Activated CD8-positive, alpha-beta T cell treated with anti-CD3 and anti-CD28 coated beads, Interleukin-2, amount 10 ng/mL, durations not matched to agents 7 days and 5 days (primary cell): ENCODE data around the gene DEFB113. TPM values are rescaled to one million over a fixed set of nuclear protein-coding genes. Genes with fewer than 3 reads are reported as not detected.

Source experiments
- ATAC-seq: fragments of 150-1000 bp; cut with Tn5 transposase; one replicate; pipeline ENCODE4 v1.10.0; 2021; ENCODE audit warnings: moderate library complexity
- CTCF ChIA-PET: fragments of 350-600 bp; sonication (Branson Sonifier 250); formaldehyde crosslinking; loops from one replicate; lab custom pipeline; 2021; ENCODE audit warnings: antibody characterized with exemption; lab: Charles Lee
- POLR2A ChIA-PET: fragments of 350-600 bp; sonication (Branson Sonifier 250); formaldehyde crosslinking; loops from one replicate; lab custom pipeline; 2021; ENCODE audit warnings: antibody characterized with exemption; lab: Charles Lee
- DNase-seq: peaks from one replicate; pipeline ENCODE4 v3.0.0-alpha.2; 2020
- H3K27ac Mint-ChIP-seq: one replicate; pipeline ENCODE4 v1.8.0; 2021; ENCODE audit warnings: mild to moderate bottlenecking, mixed read lengths
- H3K27me3 Mint-ChIP-seq: one replicate; pipeline ENCODE4 v1.8.0; 2021; ENCODE audit warnings: low read depth, mixed read lengths
- H3K36me3 Mint-ChIP-seq: one replicate; pipeline ENCODE4 v1.8.0; 2021; ENCODE audit warnings: low read depth, mixed read lengths
- H3K4me1 Mint-ChIP-seq: one replicate; pipeline ENCODE4 v1.8.0; 2021; ENCODE audit warnings: low read depth, mixed read lengths
- H3K4me3 Mint-ChIP-seq: one replicate; pipeline ENCODE4 v1.8.0; 2021; ENCODE audit warnings: mild to moderate bottlenecking, mixed read lengths
- H3K9me3 Mint-ChIP-seq: one replicate; pipeline ENCODE4 v1.8.0; 2022; ENCODE audit warnings: mixed read lengths; ENCODE audit not compliant: insufficient read depth
- total RNA-seq, 2 experiments: library from RNA; stranded (reverse); gene quantifications; one replicate each; pipeline ENCODE4 v1.2.3, GENCODE V29; 2021

The DEFB113 gene, protein sequence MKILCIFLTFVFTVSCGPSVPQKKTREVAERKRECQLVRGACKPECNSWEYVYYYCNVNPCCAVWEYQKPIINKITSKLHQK
- not detected for total RNA-seq

GRCh38 chr6:49969605-49970004, at the start of gene DEFB113:
Gene DEFB113 (minus strand): TSS chr6:49969625. CDS start chr6:49969625, 0 bp downstream.
- no peak within 1 kb of the TSS for H3K27ac Mint-ChIP-seq
- ChIA-PET POLR2A (no interaction called here), CTCF (no interaction called here)
- H3K9me3 Mint-ChIP-seq, result no peaks in the 10 kb centered on the region
- DNase-seq (no peak), ATAC-seq (no peak)
- no peaks in the 10 kb centered on the region for H3K4me1 Mint-ChIP-seq
- no peak within 1 kb of the TSS for H3K4me3 Mint-ChIP-seq
- H3K27me3 Mint-ChIP-seq, result no peaks in the 10 kb centered on the region
- no peaks in the 10 kb centered on the region for H3K36me3 Mint-ChIP-seq

DNA sequence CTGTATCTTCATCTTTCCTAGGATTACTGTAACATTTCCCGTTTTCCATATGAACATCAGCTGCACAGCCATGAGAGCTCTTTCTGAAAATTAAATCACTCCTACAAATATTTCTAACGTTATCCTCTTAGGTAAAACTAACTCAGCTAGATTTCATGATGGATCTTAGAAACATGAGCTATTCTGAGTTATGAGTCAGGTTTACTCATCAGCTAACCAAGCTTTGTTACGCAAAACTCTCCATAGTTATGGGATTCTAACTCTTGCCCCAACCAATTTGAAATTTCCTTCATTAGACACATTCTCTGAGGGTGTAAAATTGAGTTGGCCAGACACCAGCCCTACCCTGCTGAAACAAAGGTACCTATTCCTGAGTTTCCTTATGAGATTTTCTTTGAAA, 38.4 kb upstream of the DEFB113 start:
- no peak overlapping the region for H3K4me3 Mint-ChIP-seq
- CTCF ChIA-PET, result no interaction called here
- H3K27me3 Mint-ChIP-seq, result no peaks in the 10 kb centered on the region
- no peaks in the 10 kb centered on the region for H3K4me1 Mint-ChIP-seq
- H3K27ac Mint-ChIP-seq, result no peak overlapping the region
- H3K9me3 Mint-ChIP-seq, result no peaks in the 10 kb centered on the region
- no peaks in the 10 kb centered on the region for H3K36me3 Mint-ChIP-seq
- POLR2A ChIA-PET, result no interaction called here
- no peak for DNase-seq
- no peak for ATAC-seq

DNA sequence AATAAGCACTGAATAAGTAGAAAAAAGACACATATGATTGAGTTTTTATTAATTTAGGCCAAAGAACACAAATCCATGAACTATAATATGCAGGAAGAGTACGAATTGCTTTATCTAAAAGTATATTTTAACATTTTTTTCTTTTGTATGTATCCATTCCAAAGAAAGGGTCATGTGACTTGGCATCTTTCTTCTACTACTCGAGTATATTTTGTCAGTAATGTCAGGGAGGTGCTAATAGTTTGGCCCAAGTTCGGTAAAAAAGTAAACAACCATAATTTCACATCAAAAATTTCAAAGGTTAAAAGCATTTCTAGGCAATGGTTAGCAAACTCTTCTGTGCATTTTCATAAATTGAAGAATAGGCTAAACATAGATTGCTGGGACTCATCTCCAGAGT, 33.7 kb upstream of the DEFB113 start:
- Mint-ChIP-seq H3K4me1 (no peaks in the 10 kb centered on the region), H3K9me3 (no peaks in the 10 kb centered on the region)

DNA sequence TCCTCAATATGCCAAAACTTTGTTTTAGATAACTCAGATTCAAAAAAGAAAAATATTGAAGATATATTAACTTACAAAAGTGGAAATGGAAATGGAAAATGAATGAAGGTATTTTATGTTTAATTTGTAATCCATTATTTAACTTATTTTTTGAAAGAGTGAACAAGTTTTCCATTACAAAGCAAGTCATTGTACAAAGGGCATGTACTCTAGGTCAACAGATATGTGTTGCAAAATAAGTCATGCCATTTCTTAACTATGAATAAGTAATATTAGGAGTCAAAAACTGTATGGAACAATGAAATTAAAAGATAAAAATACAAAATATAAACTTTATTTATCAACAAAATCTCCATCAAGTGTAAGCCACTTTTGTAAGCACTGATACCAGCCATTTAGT, 25.9 kb upstream of the DEFB113 start:
- POLR2A ChIA-PET, result no interaction called here
- no peak for ATAC-seq
- Mint-ChIP-seq H3K4me1 (no peaks in the 10 kb centered on the region), H3K4me3 (no peak overlapping the region), H3K9me3 (no peaks in the 10 kb centered on the region), H3K36me3 (no peaks in the 10 kb centered on the region), H3K27me3 (no peaks in the 10 kb centered on the region), H3K27ac (no peak overlapping the region)
- CTCF ChIA-PET, result no interaction called here
- no peak for DNase-seq

More for the DNA sequence above, 33.7 kb upstream of the DEFB113 start:
- ChIA-PET POLR2A (no interaction called here), CTCF (no interaction called here)
- ATAC-seq, result no peak
- no peaks in the 10 kb centered on the region for H3K27me3 Mint-ChIP-seq
- no peak overlapping the region for H3K27ac Mint-ChIP-seq
- no peak for DNase-seq
- H3K4me3 Mint-ChIP-seq, result no peak overlapping the region
- H3K36me3 Mint-ChIP-seq, result no peaks in the 10 kb centered on the region

GRCh38 chr6:49988900-49989299, 19.5 kb upstream of the DEFB113 start:
- no peaks in the 10 kb centered on the region for H3K27me3 Mint-ChIP-seq
- DNase-seq (no peak), ATAC-seq (no peak)
- H3K27ac Mint-ChIP-seq, result no peak overlapping the region
- ChIA-PET CTCF (no interaction called here), POLR2A (no interaction called here)
- no peaks in the 10 kb centered on the region for H3K9me3 Mint-ChIP-seq
- no peaks in the 10 kb centered on the region for H3K4me1 Mint-ChIP-seq
- H3K4me3 Mint-ChIP-seq, result no peak overlapping the region
- no peaks in the 10 kb centered on the region for H3K36me3 Mint-ChIP-seq

DNA sequence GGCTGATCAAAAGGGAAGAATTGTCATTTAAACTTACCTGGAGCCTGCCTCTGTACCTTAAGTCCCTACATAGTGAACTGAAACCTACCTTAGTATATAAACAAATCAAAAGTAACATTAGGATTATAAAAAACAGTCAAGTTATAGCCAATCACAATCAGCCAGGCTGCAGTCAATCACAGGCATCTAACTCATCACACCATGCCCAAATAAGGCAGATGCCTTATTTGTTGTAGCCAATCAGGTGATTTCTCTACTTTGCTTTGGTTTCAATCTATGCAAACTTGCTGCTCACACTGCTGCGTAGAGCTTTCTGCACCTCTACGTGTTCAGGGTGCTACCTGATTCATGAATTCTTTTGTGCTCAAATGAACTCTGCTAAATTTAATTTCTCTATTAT, 18.3 kb upstream of the DEFB113 start:
- no peaks in the 10 kb centered on the region for H3K36me3 Mint-ChIP-seq
- H3K4me1 Mint-ChIP-seq, result no peaks in the 10 kb centered on the region
- no peak for ATAC-seq
- H3K9me3 Mint-ChIP-seq, result no peaks in the 10 kb centered on the region
- POLR2A ChIA-PET, result no interaction called here
- H3K27me3 Mint-ChIP-seq, result no peaks in the 10 kb centered on the region
- H3K4me3 Mint-ChIP-seq, result no peak overlapping the region
- no peak overlapping the region for H3K27ac Mint-ChIP-seq
- no peak for DNase-seq
- CTCF ChIA-PET, result no interaction called here

GRCh38 chr6:49986551-49986950, 17.1 kb upstream of the DEFB113 start:
- no peak overlapping the region for H3K4me3 Mint-ChIP-seq
- no peak overlapping the region for H3K27ac Mint-ChIP-seq
- ATAC-seq (no peak), DNase-seq (no peak)
- no peaks in the 10 kb centered on the region for H3K4me1 Mint-ChIP-seq
- no peaks in the 10 kb centered on the region for H3K9me3 Mint-ChIP-seq
- ChIA-PET CTCF (no interaction called here), POLR2A (no interaction called here)
- no peaks in the 10 kb centered on the region for H3K36me3 Mint-ChIP-seq
- no peaks in the 10 kb centered on the region for H3K27me3 Mint-ChIP-seq

DNA sequence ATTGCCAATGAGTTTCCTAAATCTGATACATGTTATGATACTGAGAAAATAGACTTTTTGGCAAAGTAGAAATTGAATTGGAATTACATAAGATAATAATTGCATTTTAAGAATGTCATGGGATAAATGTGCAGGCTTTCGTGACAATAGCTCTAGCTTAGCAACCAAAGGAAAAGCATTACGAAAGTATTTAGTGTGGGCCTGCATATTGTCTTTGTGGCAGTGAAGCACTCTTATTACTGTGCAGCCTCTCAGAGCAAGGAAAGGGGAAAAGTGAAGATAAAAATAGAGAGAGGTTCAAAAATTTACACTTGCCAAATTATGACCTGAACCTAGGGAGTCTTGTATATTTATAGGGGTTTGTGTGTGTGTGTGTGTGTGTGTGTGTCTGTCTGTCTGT, 12.6 kb upstream of the DEFB113 start:
- H3K36me3 Mint-ChIP-seq, result no peaks in the 10 kb centered on the region
- CTCF ChIA-PET, result no interaction called here
- H3K27ac Mint-ChIP-seq, result no peak overlapping the region
- peaks cover 3% of the 10 kb centered on the region for H3K4me1 Mint-ChIP-seq
- no peak for DNase-seq
- no peak for ATAC-seq
- no peaks in the 10 kb centered on the region for H3K27me3 Mint-ChIP-seq
- POLR2A ChIA-PET, result no interaction called here
- H3K4me3 Mint-ChIP-seq, result no peak overlapping the region
- H3K9me3 Mint-ChIP-seq, result no peaks in the 10 kb centered on the region

GRCh38 chr6:49980898-49981297, 11.5 kb upstream of the DEFB113 start:
- no peaks in the 10 kb centered on the region for H3K27me3 Mint-ChIP-seq
- no peak overlapping the region for H3K27ac Mint-ChIP-seq
- no peak for DNase-seq
- peaks cover 3% of the 10 kb centered on the region for H3K4me1 Mint-ChIP-seq
- ChIA-PET CTCF (no interaction called here), POLR2A (interaction anchor here (0.7 kb wide), 2 partner anchors 46 to 514 kb away, joined by 3 to 5 read pairs; no protein-coding TSS in a partner anchor)
- H3K36me3 Mint-ChIP-seq, result no peaks in the 10 kb centered on the region
- H3K9me3 Mint-ChIP-seq, result no peaks in the 10 kb centered on the region
- no peak for ATAC-seq
- no peak overlapping the region for H3K4me3 Mint-ChIP-seq

DNA sequence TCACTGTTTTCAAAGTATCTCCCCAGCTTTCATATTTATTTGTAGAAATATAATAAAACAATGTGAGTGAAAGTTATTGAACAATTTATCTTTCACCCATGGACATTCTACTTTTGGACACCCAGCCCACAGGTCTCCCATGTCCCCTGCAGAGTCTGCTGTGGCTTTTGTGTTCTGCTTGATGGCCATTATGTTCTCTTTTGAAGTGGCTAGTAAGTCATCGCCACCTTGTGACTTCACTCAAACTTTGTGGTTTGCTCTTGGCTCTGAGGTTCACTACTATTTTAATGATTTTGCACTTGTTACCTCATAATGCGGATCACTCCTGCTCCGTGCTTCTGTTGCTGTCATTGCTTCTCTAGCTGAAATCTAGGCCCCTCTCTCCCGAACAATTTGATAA, 10.2 kb upstream of the DEFB113 start:
- ChIA-PET POLR2A (no interaction called here), CTCF (interaction anchor here (1.1 kb wide), 1 partner anchor 14 kb away, joined by 3 read pairs; no protein-coding TSS in a partner anchor)
- Mint-ChIP-seq H3K27ac (no peak overlapping the region), H3K4me1 (peaks cover 3% of the 10 kb centered on the region), H3K27me3 (no peaks in the 10 kb centered on the region), H3K36me3 (no peaks in the 10 kb centered on the region), H3K9me3 (no peaks in the 10 kb centered on the region), H3K4me3 (no peak overlapping the region)
- no peak for ATAC-seq
- no peak for DNase-seq

DNA sequence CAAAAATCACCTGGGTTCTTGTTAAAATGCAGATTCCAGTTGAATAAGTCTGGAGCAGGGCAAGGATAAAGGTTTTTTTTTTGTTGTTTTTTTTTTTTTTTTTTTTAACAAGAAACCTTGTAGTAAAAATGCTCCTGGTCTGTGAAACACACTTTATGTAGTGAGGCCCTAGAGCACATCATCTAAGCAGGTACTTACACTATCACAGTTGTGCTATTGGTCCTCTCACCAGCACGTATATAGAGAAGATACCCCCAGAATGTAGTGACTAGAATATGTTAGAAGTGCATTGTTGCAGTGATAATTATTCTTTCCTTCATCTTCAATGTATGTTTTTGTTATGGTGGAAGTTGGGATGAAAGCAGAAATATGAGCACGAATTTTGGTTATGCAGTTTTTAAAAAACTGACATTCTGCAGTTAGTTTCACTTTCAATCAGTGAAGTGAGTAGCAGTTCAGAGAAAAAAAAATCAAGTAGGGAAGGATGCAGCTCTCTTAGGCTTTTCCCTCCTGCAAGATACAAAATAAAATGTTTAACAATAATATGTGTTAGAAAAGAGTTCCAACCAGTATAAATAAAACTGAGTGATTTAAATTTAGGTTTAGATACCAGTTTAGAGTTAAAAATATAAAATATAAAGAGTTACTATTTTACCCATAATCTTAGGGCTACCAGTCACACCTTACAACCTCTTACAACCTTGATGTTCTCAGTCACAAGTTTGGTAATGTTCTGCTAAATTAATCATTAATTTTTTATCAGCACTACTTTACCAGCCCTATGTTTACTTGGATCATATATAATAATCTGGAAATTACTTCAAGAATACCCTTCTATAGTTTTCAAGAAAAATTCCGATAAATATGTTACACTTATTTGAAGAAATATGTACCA, 9.2 kb upstream of the DEFB113 start:
- H3K27ac Mint-ChIP-seq, result no peak overlapping the region
- no peaks in the 10 kb centered on the region for H3K27me3 Mint-ChIP-seq
- ATAC-seq (no peak), DNase-seq (no peak)
- no peaks in the 10 kb centered on the region for H3K36me3 Mint-ChIP-seq
- H3K4me3 Mint-ChIP-seq, result peak overlapping the region; percentile 67
- ChIA-PET POLR2A (no interaction called here), CTCF (no interaction called here)
- peaks cover 3% of the 10 kb centered on the region for H3K4me1 Mint-ChIP-seq
- no peaks in the 10 kb centered on the region for H3K9me3 Mint-ChIP-seq

- ATAC-seq (no peak), DNase-seq (no peak)
- H3K36me3 Mint-ChIP-seq, result no peaks in the 10 kb centered on the region
- H3K27me3 Mint-ChIP-seq, result no peaks in the 10 kb centered on the region
- no peaks in the 10 kb centered on the region for H3K4me1 Mint-ChIP-seq
- no peak overlapping the region for H3K4me3 Mint-ChIP-seq
- ChIA-PET POLR2A (no interaction called here), CTCF (no interaction called here)
- H3K9me3 Mint-ChIP-seq, result no peaks in the 10 kb centered on the region
- H3K27ac Mint-ChIP-seq, result no peak overlapping the region
These were observed 2.6 kb downstream of the DEFB113 start for GRCh38 chr6:49966823-49967222.
